ACHN (cell line): Measurements from ENCODE around the gene PKHD1.
A peak's percentile ranks its signal among the peaks of the same experiment; 100 is the strongest.
"Not testable (repeated sequence)": the region's sequence is repeated elsewhere in the genome, so short reads cannot be mapped to it uniquely, and the experiment has no call there.

Experiments
- DNase-seq: peaks from one replicate; pipeline ENCODE4 v3.0.0-alpha.2; 2015
- in situ Hi-C: cut with HindIII; loops from 2 replicates; pipeline ENCODE4 v1.10.0; 2017; ENCODE audit warnings: low sequenced_read_pairs, low pct_ligation_motif_present, low pct_unique_long_range_greater_than_20kb

The PKHD1 gene

DNA sequence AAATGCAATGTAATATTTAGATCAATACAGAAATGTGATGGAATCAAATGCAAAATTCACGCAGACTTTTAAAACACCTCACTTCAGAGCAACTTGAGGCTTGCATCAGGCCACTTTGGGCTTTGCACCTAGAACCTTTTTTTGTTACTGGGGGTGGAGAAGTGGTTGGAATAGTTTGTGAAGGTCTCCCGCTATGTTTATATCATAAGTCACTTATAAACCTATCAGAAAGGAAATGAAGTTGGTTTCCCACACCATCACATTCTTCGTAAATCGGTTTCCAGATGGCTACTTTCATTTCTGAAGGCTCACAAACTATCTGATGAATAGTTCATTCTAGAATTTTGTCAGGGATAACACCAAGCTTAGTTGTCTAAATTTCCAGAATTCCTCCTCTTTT, 74.8 kb downstream of the PKHD1 start:
- in situ Hi-C loops, result no loop called here
- no peak for DNase-seq

DNA sequence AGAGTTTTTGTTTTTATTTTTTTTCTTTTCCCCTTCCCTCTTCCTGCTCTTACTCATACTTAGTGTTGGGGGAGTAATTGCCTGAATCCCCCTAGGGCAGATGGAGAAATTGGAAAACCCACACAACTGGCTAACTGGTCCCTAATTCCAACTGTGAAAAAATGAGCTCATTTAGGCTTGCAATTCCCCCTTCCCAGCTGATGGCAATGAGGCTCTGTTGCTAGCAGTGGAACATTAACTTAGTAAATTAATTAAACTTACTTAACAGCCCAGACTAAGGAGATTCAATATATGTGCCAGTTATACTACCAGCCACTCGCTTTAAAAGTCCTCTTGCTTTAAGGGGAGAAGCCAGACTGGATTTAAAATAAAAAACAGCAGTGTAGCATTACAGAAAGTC, 76.6 kb downstream of the PKHD1 start:
- no peak for DNase-seq

DNA sequence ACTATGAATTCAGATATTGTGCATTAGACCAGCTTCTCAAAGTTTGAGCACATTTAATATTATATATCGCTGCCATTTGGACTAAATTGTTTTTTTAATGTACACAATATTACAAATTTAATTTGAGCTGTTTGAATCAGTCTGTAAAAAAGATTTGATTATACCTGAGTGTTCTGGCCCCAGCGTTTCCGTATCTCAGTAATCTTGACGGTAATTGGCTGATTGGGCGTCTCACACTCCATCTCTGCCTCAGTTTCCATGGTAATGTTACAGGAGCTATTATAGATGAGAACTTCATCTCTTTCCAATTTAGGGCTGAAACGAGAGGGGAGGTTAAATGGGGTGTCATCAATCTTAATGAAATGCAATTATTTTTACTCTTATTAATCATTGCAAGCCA, 77.3 kb downstream of the PKHD1 start:
- in situ Hi-C loops, result no loop called here
- no peak for DNase-seq

More for the DNA sequence above, 76.6 kb downstream of the PKHD1 start:
- in situ Hi-C loops, result no loop called here

DNA sequence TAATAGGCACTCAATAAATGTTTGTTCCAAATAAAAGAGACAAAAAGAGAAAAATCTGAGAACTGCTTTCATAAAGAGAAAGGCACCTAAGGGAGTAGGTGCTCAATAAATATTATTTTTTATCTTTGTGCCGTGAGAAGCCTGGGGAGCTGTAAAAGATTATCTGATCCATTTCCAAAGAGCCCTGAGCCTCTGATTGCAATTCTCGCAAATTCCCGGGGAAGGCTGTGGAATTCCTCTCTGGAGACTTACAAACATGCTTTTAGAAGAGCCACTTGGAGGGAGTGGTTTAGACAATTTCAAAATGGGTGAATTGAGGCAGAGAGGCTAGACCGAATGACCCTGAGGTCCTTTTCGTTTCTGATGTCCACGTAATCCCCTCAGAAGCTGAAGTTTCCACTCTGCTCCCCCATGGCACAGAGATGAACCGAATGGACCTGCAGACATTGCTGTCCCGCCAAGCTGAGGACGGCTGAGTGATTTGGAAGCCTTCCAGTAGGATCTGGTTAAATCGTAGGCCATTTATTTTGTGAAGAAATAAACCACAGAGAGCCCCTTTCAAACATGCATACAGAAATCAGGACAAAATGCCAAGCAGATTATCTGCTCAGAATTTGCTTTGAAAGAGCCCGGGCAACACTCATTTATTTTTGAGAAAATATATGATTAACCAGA, 77.8 kb downstream of the PKHD1 start:
- in situ Hi-C loops, result no loop called here
- no peak for DNase-seq

DNA sequence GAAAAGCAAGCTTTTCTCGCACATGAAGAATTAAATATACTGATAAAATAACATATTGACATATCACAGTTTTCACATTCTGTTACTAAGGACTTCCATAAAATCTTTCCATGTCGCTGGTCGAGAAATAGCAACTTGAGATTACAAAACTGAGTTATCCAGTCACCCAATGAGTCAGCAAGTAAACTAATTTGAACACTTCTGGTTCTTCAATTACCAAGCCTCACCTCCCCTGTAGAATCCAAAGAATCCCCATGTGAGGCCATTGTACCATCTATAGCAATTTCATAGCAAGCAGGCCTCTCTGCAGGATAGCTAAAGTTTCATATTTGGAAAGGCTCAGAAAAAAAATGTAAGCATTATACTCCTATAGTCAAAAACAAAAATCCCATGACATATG, 87.3 kb downstream of the PKHD1 start:
- in situ Hi-C loops, result no loop called here
- DNase-seq, result peak; percentile 7

DNA sequence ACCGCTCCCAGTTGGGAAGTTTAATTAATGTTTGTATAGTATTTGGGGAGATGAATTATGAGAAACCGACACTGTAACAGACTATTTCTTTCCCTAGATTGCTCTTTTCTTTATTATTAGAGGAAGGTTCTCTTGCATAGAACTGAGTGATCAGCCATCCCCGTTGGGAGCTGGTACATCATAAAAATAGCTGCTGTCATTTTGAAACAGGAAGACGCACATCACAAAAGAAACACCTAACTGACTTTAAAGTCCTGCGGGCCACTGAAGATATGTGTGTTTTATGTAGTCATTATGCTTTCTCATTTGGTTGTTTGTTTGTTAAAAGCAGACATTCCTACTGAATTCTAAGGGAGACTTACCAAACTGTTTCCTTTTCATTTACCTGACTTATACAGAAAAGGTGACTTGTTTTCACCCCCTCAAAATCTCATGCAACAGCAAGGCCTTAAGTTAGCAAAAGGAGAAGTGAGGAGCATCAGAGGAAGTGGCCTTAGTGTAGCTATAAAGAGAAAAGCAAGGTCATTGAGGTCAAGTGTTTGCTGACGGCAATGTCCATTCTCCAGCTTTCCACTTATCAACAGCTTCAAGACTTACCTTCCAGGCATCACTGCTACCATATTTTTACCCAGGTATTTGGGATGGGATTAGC, 91.0 kb downstream of the PKHD1 start:
- no peak for DNase-seq
- in situ Hi-C loops, result no loop called here

DNA sequence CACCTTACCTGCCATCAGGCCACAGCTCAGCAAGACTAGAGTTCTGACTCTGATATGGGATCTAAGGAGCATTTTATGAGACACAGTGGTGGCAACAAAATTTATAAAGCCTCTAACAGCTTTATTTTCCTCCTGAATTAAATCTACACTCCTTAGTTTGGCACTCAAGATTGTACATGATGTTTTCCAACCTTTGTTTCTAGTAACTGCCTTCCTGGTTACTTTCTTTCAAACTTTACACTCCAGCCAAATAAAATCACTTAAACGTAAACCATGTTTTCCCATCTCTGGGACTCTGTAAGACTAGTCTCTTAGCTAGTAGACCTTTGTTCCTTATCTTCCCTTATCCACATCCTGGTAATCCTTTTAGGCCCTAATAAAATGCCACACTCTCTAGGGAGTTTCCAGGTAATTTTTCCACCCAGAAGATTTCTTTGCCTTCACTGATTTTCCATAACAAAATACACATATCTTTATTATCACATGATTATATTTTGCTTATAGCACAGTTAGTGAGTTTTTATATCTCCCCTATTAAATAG, 92.1 kb downstream of the PKHD1 start:
- DNase-seq, result no peak
- in situ Hi-C loops, result no loop called here

DNA sequence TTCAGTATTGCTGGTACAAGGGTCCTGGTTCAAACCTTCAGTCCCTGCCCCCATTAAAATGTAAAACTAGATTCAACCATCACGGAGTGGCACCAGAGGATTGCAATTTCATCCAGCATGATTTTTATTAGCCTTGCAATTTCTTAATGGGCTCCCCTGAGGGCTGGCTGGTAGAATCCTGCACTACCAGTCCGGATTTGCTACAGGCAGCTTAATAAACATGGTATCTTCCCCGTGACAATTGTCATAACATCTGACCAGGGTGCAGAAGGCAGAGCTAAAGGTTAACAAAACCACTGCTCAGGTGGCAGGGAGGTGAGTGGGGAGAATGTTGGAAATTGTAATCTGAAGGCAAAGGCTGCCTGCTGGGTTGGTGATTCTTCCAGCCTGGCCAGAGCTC, 94.5 kb downstream of the PKHD1 start:
- in situ Hi-C loops, result no loop called here

DNA sequence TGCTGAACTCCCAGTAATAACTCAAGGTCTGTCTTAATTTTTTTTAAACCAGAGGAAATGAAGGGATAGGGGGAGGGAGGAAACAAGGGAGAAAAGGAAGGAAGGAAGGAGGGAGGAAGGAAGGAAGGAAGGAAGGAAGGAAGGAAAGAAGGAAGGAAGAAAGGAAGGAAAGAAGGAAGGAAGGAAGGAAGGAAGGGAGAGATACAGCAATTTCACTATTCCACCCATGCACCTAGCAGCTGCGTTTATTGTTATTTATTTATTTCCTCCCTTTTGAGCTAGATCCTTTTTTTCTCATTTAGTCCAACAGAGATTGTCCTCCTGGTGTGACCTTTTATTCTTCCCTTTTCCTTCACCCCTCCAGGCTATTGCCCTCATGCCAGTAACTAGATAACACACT, 97.6 kb downstream of the PKHD1 start:
- DNase-seq, result no peak
- in situ Hi-C loops, result no loop called here

More for the DNA sequence above, 94.5 kb downstream of the PKHD1 start:
- DNase-seq, result no peak

DNA sequence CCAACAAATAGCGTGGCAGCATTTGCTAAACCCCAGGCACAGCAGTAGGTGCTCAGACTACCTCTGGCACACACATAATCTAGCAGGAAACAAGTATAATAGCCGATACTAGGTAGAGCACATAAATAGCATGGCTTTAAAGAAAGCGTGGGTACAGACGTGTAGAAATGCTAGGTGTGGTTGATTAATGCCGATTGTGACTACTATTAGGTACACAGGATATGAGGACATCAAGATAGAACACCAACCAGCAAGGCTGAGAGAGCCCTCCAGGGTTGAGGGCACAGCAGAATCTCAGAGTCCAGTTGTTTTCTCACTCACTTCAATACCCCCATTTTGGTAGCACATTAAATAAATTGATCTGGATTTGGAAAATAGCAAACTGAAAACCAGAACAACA, 100.5 kb downstream of the PKHD1 start:
- in situ Hi-C loops, result no loop called here
- no peak for DNase-seq

DNA sequence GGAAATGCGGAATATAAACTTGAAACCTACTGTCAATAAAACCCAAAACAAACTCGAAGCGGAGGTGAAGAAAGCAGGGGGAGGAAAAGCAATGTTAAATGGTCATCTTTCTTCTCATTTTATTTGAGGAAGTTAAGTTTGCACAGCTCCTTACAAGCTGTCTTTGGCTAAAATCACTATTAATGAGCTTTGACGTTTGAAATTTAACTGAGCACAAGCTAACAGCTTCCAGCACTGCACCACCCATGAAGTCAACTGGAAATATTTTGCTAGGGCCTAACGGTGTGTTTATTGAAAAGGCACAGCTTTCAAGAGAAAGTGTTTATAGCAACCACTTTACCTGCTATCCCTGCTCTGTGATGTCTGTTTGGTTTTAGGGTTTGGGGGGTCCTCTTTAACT, 103.8 kb downstream of the PKHD1 start:
- no peak for DNase-seq
- in situ Hi-C loops, result no loop called here

DNA sequence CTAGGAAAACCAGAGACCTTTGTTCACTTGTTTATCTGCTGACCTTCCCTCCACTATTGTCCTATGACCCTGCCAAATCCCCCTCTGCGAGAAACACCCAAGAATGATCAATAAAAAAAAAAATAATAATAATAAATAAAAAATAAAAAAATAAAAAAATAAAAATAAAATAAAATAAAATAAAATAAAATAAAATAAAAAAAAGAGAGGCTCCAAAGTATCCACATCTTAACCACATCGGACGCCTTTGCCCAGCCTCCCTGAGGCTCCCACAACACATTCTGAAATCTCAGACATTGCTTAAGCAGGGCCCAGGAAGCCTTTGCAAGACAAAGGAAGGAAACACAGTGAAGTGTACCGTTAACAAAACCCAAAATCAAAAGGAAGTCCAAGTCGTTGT, 104.7 kb downstream of the PKHD1 start:
- DNase-seq, in situ Hi-C loops: not testable (repeated sequence)

DNA sequence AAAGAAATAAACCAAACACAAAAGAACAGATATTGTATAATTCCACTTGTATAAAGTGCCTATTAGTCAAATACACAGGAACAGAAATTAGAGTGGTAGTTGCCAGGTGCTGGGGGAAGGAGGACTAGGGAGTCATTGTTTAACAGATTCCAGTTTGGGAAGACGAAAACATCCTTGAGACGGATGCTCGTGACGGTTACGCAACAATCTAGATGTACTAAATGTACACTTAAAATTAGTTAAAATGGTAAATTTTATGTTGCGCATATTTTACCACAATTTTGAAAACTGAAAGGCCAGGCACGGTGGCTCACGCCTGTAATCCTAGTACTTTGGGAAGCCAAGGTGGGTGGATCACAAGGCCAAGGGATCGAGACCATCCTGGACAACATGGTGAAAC, 111.0 kb downstream of the PKHD1 start:
- DNase-seq, result no peak
- in situ Hi-C loops, result no loop called here

DNA sequence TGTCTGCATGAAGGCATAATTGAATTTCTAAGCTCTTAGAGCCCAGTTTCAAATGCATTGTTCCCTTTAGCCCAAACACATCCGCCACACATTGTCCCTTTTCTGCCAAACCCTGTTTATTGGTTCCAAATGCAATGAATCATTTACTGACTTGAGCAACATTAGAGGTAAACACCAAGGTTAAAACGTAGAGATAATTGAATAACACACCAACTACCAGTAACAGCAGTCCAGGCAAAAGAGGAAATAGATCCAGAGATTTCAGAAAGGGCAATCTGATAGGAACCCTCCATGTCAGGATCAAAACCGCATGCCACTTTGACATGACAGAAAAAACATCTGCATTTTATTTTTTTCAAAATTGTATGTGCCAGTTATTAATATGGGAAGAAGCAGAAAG, 114.8 kb downstream of the PKHD1 start:
- in situ Hi-C loops, result no loop called here
- no peak for DNase-seq

DNA sequence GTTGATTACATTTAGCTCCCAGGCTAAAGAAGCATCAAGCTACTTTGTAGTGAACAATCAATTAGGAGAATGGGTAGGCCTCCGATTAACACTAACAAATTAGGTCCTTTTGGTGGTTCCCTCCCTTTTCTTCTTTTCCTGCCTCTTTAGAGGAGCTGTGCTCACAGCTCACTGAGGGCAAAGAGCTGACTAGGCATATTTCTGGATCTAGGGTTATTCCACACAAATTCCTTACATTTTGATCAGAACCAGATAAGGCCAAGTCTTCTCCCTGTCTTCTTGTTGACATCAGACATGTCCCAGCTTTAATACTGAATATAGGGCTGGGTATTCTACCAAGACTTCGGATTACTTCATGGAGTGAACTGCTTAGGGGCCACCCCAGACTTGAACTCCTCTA, 119.1 kb downstream of the PKHD1 start:
- DNase-seq, result no peak
- in situ Hi-C loops, result no loop called here

DNA sequence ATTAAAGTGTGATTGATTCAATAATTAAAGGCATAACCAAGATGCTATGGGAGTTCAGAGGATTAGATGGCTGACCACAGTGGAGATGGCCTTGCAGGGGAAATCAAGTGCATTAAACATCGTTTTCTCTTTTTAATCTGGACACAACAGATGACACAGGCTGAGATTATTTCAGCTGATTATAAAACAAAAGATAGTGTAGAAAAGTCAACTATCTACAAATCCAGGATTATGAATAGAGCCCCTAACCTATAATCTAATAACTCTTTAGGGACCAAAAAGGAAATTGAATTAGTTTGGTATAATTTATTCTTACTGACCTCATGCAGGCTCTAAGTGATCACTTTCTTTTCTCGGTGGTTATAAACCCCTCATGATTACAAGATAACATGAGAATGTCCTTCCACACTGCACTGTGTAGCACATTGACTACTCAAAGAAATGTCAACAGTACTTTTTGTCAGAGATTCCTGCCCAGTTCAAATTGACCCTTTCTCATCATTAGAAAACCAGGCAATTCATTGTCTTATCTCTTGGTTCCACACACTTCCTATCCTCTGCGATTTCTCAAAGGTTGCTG, 122.1 kb downstream of the PKHD1 start:
- DNase-seq, result no peak
- in situ Hi-C loops, result no loop called here

DNA sequence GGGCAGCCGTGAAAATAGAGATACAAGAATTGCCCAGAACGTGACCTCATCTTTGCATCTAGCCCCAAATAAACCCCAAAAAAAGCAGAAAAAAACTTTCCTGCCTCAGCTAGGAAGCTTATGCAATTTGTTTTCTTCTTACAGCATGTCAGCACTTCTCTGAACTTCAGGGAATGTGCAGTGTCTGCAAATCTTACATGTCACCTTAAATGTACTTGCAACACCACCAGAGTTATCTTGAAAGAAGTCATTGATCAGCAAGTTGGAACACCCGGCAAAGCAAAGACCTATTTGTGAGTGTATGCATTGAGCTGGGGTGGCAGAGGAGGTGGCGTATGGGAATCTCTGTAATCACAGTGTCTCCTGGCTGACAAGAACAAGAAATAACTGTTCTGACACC, 123.4 kb downstream of the PKHD1 start:
- in situ Hi-C loops, result no loop called here
- DNase-seq, result no peak

DNA sequence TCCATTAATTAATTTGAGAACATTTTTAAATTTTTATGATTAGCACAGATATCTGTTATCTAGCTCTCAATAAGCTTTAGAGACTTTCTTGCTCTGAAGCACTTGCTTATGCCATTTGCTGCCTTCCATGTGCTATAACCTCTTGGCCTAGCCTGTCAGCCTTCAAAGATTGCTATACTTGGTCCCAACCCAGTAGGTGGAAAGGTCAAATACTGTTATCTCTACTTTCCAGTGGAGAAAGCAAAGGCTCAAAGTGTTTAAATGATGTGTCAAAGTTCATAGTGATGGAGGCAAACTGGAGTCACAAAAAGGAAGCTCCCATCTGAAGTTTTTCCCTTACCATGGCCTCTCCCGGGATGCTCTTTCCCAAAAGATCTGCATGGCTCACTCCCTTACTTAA, 125.1 kb downstream of the PKHD1 start:
- in situ Hi-C loops, result no loop called here

DNA sequence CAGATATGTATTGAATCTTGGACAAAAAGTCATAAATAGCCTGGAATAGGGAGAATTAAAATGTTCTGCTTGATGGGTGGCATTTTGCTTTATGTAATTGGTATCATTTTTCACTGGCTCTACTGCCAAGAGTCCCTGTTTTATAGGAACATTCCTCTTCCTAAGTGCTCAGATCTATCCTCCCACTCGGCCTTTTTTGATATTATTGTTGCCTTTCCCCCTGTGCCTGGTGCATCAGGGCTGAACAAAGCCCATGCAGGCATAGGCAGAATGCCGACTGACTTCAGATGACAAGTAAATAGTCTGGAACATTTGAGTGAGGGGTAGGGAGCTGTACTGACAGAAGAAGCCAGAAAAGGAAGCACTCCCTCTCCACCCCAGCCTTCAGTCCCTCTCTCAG, 127.0 kb downstream of the PKHD1 start:
- no peak for DNase-seq
- in situ Hi-C loops, result no loop called here

More for the DNA sequence above, 125.1 kb downstream of the PKHD1 start:
- DNase-seq, result no peak
